HEK293 (cell line): ENCODE results near the gene HGFAC.

ENCODE experiments used
- KLF16 ChIP-seq: fragments of 450-650 bp; formaldehyde crosslinking; IDR thresholded peaks from 2 replicates; pipeline ENCODE4 v1.5.1; 2017; ENCODE audit warnings: missing biosample characterization, missing genetic modification characterization
- YY1 ChIP-seq: fragments of 450-650 bp; formaldehyde crosslinking; IDR thresholded peaks from 2 replicates; pipeline ENCODE4 v1.5.1; 2018; ENCODE audit warnings: missing biosample characterization, missing genetic modification characterization
- ZNF133 ChIP-seq: fragments of 450-650 bp; formaldehyde crosslinking; IDR thresholded peaks from 2 replicates; pipeline ENCODE4 v1.5.1; 2016; ENCODE audit warnings: missing biosample characterization, missing genetic modification characterization
- ZNF423 ChIP-seq: fragments of 450-650 bp; formaldehyde crosslinking; IDR thresholded peaks from 2 replicates; pipeline ENCODE4 v1.5.1; 2016; ENCODE audit warnings: missing biosample characterization, missing genetic modification characterization
- TF ChIP-seq, protein P1 (sequence below): fragments of 450-650 bp; formaldehyde crosslinking; IDR thresholded peaks from 2 replicates; pipeline ENCODE4 v1.5.1; 2016; ENCODE audit warnings: missing biosample characterization, missing genetic modification characterization
- TF ChIP-seq, protein P2 (sequence below): fragments of 450-650 bp; formaldehyde crosslinking; IDR thresholded peaks from 2 replicates; pipeline ENCODE4 v1.5.1; 2016; ENCODE audit warnings: missing biosample characterization, missing genetic modification characterization, low read depth
- TF ChIP-seq, protein P3 (sequence below): fragments of 450-650 bp; formaldehyde crosslinking; IDR thresholded peaks from 2 replicates; pipeline ENCODE4 v1.5.1; 2016; ENCODE audit warnings: missing biosample characterization, missing genetic modification characterization
- TF ChIP-seq, protein P4 (sequence below): fragments of 450-650 bp; formaldehyde crosslinking; IDR thresholded peaks from 2 replicates; pipeline ENCODE4 v1.5.1; 2016; ENCODE audit warnings: missing biosample characterization, missing genetic modification characterization

- TF ChIP-seq ZNF423 (tag by site-specific recombination) = no peak
- no peak for TF ChIP-seq KLF16
- TF ChIP-seq, protein P1, sequence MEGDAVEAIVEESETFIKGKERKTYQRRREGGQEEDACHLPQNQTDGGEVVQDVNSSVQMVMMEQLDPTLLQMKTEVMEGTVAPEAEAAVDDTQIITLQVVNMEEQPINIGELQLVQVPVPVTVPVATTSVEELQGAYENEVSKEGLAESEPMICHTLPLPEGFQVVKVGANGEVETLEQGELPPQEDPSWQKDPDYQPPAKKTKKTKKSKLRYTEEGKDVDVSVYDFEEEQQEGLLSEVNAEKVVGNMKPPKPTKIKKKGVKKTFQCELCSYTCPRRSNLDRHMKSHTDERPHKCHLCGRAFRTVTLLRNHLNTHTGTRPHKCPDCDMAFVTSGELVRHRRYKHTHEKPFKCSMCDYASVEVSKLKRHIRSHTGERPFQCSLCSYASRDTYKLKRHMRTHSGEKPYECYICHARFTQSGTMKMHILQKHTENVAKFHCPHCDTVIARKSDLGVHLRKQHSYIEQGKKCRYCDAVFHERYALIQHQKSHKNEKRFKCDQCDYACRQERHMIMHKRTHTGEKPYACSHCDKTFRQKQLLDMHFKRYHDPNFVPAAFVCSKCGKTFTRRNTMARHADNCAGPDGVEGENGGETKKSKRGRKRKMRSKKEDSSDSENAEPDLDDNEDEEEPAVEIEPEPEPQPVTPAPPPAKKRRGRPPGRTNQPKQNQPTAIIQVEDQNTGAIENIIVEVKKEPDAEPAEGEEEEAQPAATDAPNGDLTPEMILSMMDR (tag by site-specific recombination) = no peak
- TF ChIP-seq, protein P2, sequence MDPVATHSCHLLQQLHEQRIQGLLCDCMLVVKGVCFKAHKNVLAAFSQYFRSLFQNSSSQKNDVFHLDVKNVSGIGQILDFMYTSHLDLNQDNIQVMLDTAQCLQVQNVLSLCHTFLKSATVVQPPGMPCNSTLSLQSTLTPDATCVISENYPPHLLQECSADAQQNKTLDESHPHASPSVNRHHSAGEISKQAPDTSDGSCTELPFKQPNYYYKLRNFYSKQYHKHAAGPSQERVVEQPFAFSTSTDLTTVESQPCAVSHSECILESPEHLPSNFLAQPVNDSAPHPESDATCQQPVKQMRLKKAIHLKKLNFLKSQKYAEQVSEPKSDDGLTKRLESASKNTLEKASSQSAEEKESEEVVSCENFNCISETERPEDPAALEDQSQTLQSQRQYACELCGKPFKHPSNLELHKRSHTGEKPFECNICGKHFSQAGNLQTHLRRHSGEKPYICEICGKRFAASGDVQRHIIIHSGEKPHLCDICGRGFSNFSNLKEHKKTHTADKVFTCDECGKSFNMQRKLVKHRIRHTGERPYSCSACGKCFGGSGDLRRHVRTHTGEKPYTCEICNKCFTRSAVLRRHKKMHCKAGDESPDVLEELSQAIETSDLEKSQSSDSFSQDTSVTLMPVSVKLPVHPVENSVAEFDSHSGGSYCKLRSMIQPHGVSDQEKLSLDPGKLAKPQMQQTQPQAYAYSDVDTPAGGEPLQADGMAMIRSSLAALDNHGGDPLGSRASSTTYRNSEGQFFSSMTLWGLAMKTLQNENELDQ (tag by site-specific recombination) = no peak
- TF ChIP-seq ZNF133 (tag by site-specific recombination) = no peak
- TF ChIP-seq, protein P3, sequence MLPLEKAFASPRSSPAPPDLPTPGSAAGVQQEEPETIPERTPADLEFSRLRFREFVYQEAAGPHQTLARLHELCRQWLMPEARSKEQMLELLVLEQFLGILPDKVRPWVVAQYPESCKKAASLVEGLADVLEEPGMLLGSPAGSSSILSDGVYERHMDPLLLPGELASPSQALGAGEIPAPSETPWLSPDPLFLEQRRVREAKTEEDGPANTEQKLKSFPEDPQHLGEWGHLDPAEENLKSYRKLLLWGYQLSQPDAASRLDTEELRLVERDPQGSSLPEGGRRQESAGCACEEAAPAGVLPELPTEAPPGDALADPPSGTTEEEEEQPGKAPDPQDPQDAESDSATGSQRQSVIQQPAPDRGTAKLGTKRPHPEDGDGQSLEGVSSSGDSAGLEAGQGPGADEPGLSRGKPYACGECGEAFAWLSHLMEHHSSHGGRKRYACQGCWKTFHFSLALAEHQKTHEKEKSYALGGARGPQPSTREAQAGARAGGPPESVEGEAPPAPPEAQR (tag by site-specific recombination) = no peak
- TF ChIP-seq, protein P4, sequence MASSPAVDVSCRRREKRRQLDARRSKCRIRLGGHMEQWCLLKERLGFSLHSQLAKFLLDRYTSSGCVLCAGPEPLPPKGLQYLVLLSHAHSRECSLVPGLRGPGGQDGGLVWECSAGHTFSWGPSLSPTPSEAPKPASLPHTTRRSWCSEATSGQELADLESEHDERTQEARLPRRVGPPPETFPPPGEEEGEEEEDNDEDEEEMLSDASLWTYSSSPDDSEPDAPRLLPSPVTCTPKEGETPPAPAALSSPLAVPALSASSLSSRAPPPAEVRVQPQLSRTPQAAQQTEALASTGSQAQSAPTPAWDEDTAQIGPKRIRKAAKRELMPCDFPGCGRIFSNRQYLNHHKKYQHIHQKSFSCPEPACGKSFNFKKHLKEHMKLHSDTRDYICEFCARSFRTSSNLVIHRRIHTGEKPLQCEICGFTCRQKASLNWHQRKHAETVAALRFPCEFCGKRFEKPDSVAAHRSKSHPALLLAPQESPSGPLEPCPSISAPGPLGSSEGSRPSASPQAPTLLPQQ (tag by site-specific recombination) = no peak
- no peak for TF ChIP-seq YY1
Observed at GRCh38 chr4:3479358-3480101, 37.8 kb downstream of the HGFAC start.
